ENCODE results near the gene RINT1. TPM values are rescaled to one million over a fixed set of nuclear protein-coding genes. Genes with fewer than 3 reads are reported as not detected.

The RINT1 gene
- total and polyA plus RNA-seq, 2 of the 13 experiments (the other 11 are each of a cell fraction or from before 2014, with no cell fraction given), result 14.7 to 19.3 TPM

GRCh38 chr7:105521717-105522463 is 10.1 kb upstream of the RINT1 start, which contains the start of gene PUS7 (continued):
- TF ChIP-seq, protein P1, sequence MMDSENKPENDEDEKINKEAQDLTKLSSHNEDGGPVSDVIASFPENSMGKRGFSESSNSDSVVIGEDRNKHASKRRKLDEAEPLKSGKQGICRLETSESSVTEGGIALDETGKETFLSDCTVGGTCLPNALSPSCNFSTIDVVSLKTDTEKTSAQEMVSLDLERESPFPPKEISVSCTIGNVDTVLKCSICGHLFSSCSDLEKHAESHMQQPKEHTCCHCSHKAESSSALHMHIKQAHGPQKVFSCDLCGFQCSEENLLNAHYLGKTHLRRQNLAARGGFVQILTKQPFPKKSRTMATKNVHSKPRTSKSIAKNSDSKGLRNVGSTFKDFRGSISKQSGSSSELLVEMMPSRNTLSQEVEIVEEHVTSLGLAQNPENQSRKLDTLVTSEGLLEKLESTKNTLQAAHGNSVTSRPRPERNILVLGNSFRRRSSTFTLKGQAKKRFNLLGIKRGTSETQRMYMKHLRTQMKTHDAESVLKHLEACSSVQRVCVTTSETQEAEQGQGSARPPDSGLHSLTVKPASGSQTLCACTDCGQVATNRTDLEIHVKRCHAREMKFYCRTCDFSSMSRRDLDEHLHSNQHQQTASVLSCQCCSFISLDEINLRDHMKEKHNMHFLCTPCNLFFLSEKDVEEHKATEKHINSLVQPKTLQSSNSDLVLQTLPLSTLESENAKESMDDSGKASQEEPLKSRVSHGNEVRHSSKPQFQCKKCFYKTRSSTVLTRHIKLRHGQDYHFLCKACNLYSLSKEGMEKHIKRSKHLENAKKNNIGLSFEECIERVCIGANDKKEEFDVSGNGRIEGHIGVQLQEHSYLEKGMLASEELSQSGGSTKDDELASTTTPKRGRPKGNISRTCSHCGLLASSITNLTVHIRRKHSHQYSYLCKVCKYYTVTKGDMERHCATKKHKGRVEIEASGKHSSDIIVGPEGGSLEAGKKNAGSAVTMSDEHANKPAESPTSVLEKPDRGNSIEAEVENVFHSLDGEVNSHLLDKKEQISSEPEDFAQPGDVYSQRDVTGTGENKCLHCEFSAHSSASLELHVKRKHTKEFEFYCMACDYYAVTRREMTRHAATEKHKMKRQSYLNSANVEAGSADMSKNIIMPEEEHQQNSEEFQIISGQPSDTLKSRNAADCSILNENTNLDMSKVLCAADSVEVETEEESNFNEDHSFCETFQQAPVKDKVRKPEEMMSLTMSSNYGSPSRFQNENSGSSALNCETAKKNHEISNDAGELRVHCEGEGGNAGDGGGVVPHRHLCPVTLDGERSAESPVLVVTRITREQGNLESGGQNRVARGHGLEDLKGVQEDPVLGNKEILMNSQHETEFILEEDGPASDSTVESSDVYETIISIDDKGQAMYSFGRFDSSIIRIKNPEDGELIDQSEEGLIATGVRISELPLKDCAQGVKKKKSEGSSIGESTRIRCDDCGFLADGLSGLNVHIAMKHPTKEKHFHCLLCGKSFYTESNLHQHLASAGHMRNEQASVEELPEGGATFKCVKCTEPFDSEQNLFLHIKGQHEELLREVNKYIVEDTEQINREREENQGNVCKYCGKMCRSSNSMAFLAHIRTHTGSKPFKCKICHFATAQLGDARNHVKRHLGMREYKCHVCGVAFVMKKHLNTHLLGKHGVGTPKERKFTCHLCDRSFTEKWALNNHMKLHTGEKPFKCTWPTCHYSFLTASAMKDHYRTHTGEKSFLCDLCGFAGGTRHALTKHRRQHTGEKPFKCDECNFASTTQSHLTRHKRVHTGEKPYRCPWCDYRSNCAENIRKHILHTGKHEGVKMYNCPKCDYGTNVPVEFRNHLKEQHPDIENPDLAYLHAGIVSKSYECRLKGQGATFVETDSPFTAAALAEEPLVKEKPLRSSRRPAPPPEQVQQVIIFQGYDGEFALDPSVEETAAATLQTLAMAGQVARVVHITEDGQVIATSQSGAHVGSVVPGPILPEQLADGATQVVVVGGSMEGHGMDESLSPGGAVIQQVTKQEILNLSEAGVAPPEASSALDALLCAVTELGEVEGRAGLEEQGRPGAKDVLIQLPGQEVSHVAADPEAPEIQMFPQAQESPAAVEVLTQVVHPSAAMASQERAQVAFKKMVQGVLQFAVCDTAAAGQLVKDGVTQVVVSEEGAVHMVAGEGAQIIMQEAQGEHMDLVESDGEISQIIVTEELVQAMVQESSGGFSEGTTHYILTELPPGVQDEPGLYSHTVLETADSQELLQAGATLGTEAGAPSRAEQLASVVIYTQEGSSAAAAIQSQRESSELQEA (CRISPR knock-in tag; IDR thresholded peaks at IDR 0.05; ENCODE audit: not compliant biosample characterization), result no peak
- no peak for TF ChIP-seq ATF7 (IDR thresholded peaks at IDR 0.05)
- TF ChIP-seq ATF7 (CRISPR knock-in tag; IDR thresholded peaks at IDR 0.05), result 0 out of 2 replicates have a peak, but pooled peaks have one; percentile 11
- no peak for TF ChIP-seq ZC3H13 (CRISPR knock-in tag; IDR thresholded peaks at IDR 0.05)
- no peak for TF ChIP-seq ATF3 (CRISPR knock-in tag; IDR thresholded peaks at IDR 0.05)
- no peak for TF ChIP-seq DBP (CRISPR knock-in tag; IDR thresholded peaks at IDR 0.05; ENCODE audit: not compliant biosample characterization)
- peak; percentile 87; the same call in 1 of the 2 replicates for TF ChIP-seq SALL2 (CRISPR knock-in tag; IDR thresholded peaks at IDR 0.05)
- TF ChIP-seq CENPX (CRISPR knock-in tag; IDR thresholded peaks at IDR 0.05), result no peak
- no peak for TF ChIP-seq FOXK2 (IDR thresholded peaks at IDR 0.05)
- TF ChIP-seq ZNF253 (CRISPR knock-in tag; IDR thresholded peaks at IDR 0.05; ENCODE audit: borderline replicate concordance), result no peak
- no peak for TF ChIP-seq ARNT (IDR thresholded peaks at IDR 0.05)
- no peak for TF ChIP-seq SNRNP70 (IDR thresholded peaks at IDR 0.05; ENCODE audit: low read depth, low read length)
- TF ChIP-seq, protein P2, sequence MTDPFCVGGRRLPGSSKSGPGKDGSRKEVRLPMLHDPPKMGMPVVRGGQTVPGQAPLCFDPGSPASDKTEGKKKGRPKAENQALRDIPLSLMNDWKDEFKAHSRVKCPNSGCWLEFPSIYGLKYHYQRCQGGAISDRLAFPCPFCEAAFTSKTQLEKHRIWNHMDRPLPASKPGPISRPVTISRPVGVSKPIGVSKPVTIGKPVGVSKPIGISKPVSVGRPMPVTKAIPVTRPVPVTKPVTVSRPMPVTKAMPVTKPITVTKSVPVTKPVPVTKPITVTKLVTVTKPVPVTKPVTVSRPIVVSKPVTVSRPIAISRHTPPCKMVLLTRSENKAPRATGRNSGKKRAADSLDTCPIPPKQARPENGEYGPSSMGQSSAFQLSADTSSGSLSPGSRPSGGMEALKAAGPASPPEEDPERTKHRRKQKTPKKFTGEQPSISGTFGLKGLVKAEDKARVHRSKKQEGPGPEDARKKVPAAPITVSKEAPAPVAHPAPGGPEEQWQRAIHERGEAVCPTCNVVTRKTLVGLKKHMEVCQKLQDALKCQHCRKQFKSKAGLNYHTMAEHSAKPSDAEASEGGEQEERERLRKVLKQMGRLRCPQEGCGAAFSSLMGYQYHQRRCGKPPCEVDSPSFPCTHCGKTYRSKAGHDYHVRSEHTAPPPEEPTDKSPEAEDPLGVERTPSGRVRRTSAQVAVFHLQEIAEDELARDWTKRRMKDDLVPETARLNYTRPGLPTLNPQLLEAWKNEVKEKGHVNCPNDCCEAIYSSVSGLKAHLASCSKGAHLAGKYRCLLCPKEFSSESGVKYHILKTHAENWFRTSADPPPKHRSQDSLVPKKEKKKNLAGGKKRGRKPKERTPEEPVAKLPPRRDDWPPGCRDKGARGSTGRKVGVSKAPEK (CRISPR knock-in tag; IDR thresholded peaks at IDR 0.05; ENCODE audit: borderline replicate concordance), result no peak
- TF ChIP-seq TARDBP (CRISPR knock-in tag; IDR thresholded peaks at IDR 0.05), result peak; percentile 44; the same call in 1 of the 2 replicates
- TF ChIP-seq, protein P3, sequence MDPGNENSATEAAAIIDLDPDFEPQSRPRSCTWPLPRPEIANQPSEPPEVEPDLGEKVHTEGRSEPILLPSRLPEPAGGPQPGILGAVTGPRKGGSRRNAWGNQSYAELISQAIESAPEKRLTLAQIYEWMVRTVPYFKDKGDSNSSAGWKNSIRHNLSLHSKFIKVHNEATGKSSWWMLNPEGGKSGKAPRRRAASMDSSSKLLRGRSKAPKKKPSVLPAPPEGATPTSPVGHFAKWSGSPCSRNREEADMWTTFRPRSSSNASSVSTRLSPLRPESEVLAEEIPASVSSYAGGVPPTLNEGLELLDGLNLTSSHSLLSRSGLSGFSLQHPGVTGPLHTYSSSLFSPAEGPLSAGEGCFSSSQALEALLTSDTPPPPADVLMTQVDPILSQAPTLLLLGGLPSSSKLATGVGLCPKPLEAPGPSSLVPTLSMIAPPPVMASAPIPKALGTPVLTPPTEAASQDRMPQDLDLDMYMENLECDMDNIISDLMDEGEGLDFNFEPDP (CRISPR knock-in tag; conservative IDR thresholded peaks at IDR 0.05), result no peak
- no peak for TF ChIP-seq RFX1 (IDR thresholded peaks at IDR 0.05)
